A549 (cell line): ENCODE data around the gene PRSS50.

ENCODE experiments used
- HMGXB4 ChIP-seq: fragments of 250-450 bp; sonication (Bioruptor Pico); IDR thresholded peaks from 2 replicates; pipeline ENCODE4 v1.5.0; 2021; ENCODE audit warnings: mild to moderate bottlenecking, moderate library complexity, borderline replicate concordance
- MAZ ChIP-seq: fragments of 150-350 bp; IDR thresholded peaks from 2 replicates; pipeline ENCODE4 v1.6.1; 2014; ENCODE audit warnings: antibody characterized with exemption, low read depth, low read length, borderline replicate concordance
- NPAS2 ChIP-seq: fragments of 250-450 bp; sonication (Bioruptor Pico); IDR thresholded peaks from 2 replicates; pipeline ENCODE4 v1.8.0; 2022; ENCODE audit warnings: mild to moderate bottlenecking, moderate library complexity, borderline replicate concordance
- NR3C1 ChIP-seq: fragments of >200 bp; sonication (Bioruptor Twin); formaldehyde crosslinking; IDR thresholded peaks from 3 replicates; pipeline ENCODE4 v1.6.1; 2017
- POLR2A ChIP-seq: IDR thresholded peaks from 2 replicates; pipeline ENCODE4 v1.6.1; 2012; ENCODE audit warnings: mild to moderate bottlenecking, low read length
- REST ChIP-seq: fragments of 200-600 bp; sonication (generic); IDR thresholded peaks from 2 replicates; pipeline ENCODE4 v1.6.1; 2016; ENCODE audit warnings: antibody characterized with exemption, mild to moderate bottlenecking, moderate library complexity
- RNF2 ChIP-seq: fragments of 200-600 bp; sonication (generic); IDR thresholded peaks from 2 replicates; pipeline ENCODE4 v1.6.1; 2016; ENCODE audit warnings: low read depth, mild to moderate bottlenecking, antibody characterized with exemption, moderate library complexity, borderline replicate concordance
- TF ChIP-seq, protein P1 (sequence below): fragments of >200 bp; sonication (Bioruptor Twin); formaldehyde crosslinking; IDR thresholded peaks from 3 replicates; pipeline ENCODE4 v1.5.1; 2016

- TF ChIP-seq, protein P1, sequence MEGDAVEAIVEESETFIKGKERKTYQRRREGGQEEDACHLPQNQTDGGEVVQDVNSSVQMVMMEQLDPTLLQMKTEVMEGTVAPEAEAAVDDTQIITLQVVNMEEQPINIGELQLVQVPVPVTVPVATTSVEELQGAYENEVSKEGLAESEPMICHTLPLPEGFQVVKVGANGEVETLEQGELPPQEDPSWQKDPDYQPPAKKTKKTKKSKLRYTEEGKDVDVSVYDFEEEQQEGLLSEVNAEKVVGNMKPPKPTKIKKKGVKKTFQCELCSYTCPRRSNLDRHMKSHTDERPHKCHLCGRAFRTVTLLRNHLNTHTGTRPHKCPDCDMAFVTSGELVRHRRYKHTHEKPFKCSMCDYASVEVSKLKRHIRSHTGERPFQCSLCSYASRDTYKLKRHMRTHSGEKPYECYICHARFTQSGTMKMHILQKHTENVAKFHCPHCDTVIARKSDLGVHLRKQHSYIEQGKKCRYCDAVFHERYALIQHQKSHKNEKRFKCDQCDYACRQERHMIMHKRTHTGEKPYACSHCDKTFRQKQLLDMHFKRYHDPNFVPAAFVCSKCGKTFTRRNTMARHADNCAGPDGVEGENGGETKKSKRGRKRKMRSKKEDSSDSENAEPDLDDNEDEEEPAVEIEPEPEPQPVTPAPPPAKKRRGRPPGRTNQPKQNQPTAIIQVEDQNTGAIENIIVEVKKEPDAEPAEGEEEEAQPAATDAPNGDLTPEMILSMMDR, result no peak
- TF ChIP-seq NR3C1 (no peak), POLR2A (no peak), RNF2 (no peak), REST (no peak), MAZ (no peak), HMGXB4 (CRISPR knock-in tag) (no peak), NPAS2 (CRISPR knock-in tag) (no peak)
Measured at GRCh38 chr3:46719735-46720271, 2.1 kb upstream of the PRSS50 start.
